BJ (cell line): ENCODE measurements around the gene CACNG7. TPM values are rescaled to one million over a fixed set of nuclear protein-coding genes. Genes with fewer than 3 reads are reported as not detected.

ENCODE experiments used
- CTCF ChIA-PET: fragments of 350-600 bp; formaldehyde crosslinking; extraction: SDS; loops from one replicate; lab custom pipeline; 2021; ENCODE audit warnings: antibody characterized with exemption, inconsistent platforms; lab: Yijun Ruan, JAX
- POLR2A ChIA-PET: fragments of 300-600 bp; sonication (Branson Sonifier 250); formaldehyde crosslinking; extraction: SDS; loops from one replicate; lab custom pipeline; 2021; ENCODE audit warnings: antibody characterized with exemption; lab: Charles Lee
- DNase-seq: peaks from one replicate; pipeline ENCODE4 v3.0.0-alpha.2; 2011; ENCODE audit warnings: low read depth
- H3K27me3 ChIP-seq: 2 replicates; pipeline ENCODE4 v1.6.0; 2011; ENCODE audit warnings: low read length; ENCODE audit not compliant: control insufficient read depth, insufficient read depth
- H3K36me3 ChIP-seq: 2 replicates; pipeline ENCODE4 v1.5.1; 2011; ENCODE audit warnings: low read length; ENCODE audit not compliant: control insufficient read depth, insufficient read depth
- H3K4me3 ChIP-seq: 2 replicates; pipeline ENCODE4 v1.5.1; 2011; ENCODE audit warnings: low read depth, mild to moderate bottlenecking, control low read depth, low read length
- CTCF ChIP-seq: IDR thresholded peaks from 2 replicates; pipeline ENCODE4 v1.5.1; 2011; ENCODE audit warnings: low read depth, mild to moderate bottlenecking, control low read depth, inconsistent platforms, low read length, moderate library complexity; ENCODE audit not compliant: insufficient read depth
- polyA plus RNA-seq: library from polyadenylated mRNA; depleted of rRNA; stranded (reverse); fragments of >200 nt; gene quantifications from 2 replicates; pipeline ENCODE4 v1.2.3, GENCODE V29; 2011

Gene CACNG7
- polyA plus RNA-seq, 1 experiment, result 0.90 TPM

- POLR2A ChIA-PET, result no interaction called here
- H3K27me3 ChIP-seq, result peaks cover 7% of the 10 kb centered on the region; the same call in 1 of the 2 replicates
- DNase-seq, result no peak
- no peak overlapping the region for H3K4me3 ChIP-seq
- CTCF ChIA-PET, result no interaction called here
- H3K36me3 ChIP-seq, result no peaks in the 10 kb centered on the region
- no peak for TF ChIP-seq CTCF
Observed at GRCh38 chr19:53982611-53983010, 73.5 kb downstream of the CACNG7 start.

GRCh38 chr19:53983457-53984289 lies 74.6 kb downstream of the CACNG7 start:
- H3K36me3 ChIP-seq, result no peaks in the 10 kb centered on the region
- no peak for DNase-seq
- no peak overlapping the region for H3K4me3 ChIP-seq
- ChIA-PET CTCF (interaction anchor here (0.6 kb wide), 1 partner anchor 73 kb away, joined by 3 read pairs; no protein-coding TSS in a partner anchor), POLR2A (no interaction called here)
- peaks cover 8% of the 10 kb centered on the region; the same call in 1 of the 2 replicates for H3K27me3 ChIP-seq
- TF ChIP-seq CTCF, result no peak

GRCh38 chr19:53985863-53986262 lies 76.8 kb downstream of the CACNG7 start:
- H3K36me3 ChIP-seq, result no peaks in the 10 kb centered on the region
- CTCF ChIA-PET, result interaction anchor here (0.7 kb wide), 1 partner anchor 18 kb away, joined by 3 read pairs; no protein-coding TSS in a partner anchor
- H3K4me3 ChIP-seq, result no peak overlapping the region
- no peak for TF ChIP-seq CTCF
- no peak for DNase-seq
- POLR2A ChIA-PET, result no interaction called here
- peaks cover 4% of the 10 kb centered on the region; the same call in 1 of the 2 replicates for H3K27me3 ChIP-seq

GRCh38 chr19:53988981-53989380 lies 79.9 kb downstream of the CACNG7 start:
- TF ChIP-seq CTCF, result no peak
- ChIA-PET CTCF (interaction anchor here (0.9 kb wide), 1 partner anchor 35 kb away, joined by 3 read pairs; no protein-coding TSS in a partner anchor), POLR2A (no interaction called here)
- DNase-seq, result no peak
- peaks cover 14% of the 10 kb centered on the region for H3K27me3 ChIP-seq
- no peaks in the 10 kb centered on the region for H3K36me3 ChIP-seq
- H3K4me3 ChIP-seq, result no peak overlapping the region
